IPS DF 6.9 (cell line): ENCODE results near the gene FNIP2.
"Not testable (repeated sequence)": the region's sequence is repeated elsewhere in the genome, so short reads cannot be mapped to it uniquely, and the experiment has no call there.

Experiments used
- DNase-seq: peaks from one replicate; pipeline ENCODE4 v3.0.0-alpha.2; 2013; ENCODE audit warnings: low read depth, low spot score
- H3K27ac ChIP-seq: one replicate; pipeline ENCODE4 v1.5.1; 2013; ENCODE audit warnings: low read length, control low read depth
- H3K27me3 ChIP-seq: 2 replicates; pipeline ENCODE4 v1.6.1; 2013; ENCODE audit warnings: mild to moderate bottlenecking, low read length; ENCODE audit not compliant: control insufficient read depth, insufficient read depth
- H3K36me3 ChIP-seq: 2 replicates; pipeline ENCODE4 v1.6.1; 2013; ENCODE audit warnings: low read length; ENCODE audit not compliant: control insufficient read depth, insufficient read depth
- H3K4me1 ChIP-seq: 2 replicates; pipeline ENCODE4 v1.6.1; 2013; ENCODE audit warnings: low read length; ENCODE audit not compliant: control insufficient read depth, insufficient read depth
- H3K4me3 ChIP-seq: 2 replicates; pipeline ENCODE4 v1.5.1; 2013; ENCODE audit warnings: mild to moderate bottlenecking, low read length
- H3K9me3 ChIP-seq: 2 replicates; pipeline ENCODE4 v1.6.1; 2013; ENCODE audit warnings: low read length, inconsistent platforms; ENCODE audit not compliant: control insufficient read depth, insufficient read depth
- WGBS: extraction: QIAGEN DNeasy Blood & Tissue Kit; methylation state at CpG from one replicate; pipeline ENCODE4 v1.1.7; 2013; ENCODE audit warnings: mixed read lengths, missing lambda C conversion rate; ENCODE audit not compliant: insufficient read length, insufficient coverage; 5-methylcytosine and 5-hydroxymethylcytosine counted together

Gene FNIP2

GRCh38 chr4:158949099-158949498 lies 180.3 kb downstream of the FNIP2 start:
- Histone ChIP-seq H3K4me1 (no peaks in the 10 kb centered on the region), H3K9me3 (no peaks in the 10 kb centered on the region), H3K36me3 (no peaks in the 10 kb centered on the region), H3K4me3 (no peak overlapping the region), H3K27ac (no peak overlapping the region), H3K27me3 (no peaks in the 10 kb centered on the region; the same call in 1 of the 2 replicates)
- no peak for DNase-seq

GRCh38 chr4:158952221-158952774 lies 183.5 kb downstream of the FNIP2 start:
- H3K4me3 ChIP-seq, H3K27ac ChIP-seq, H3K27me3 ChIP-seq, H3K4me1 ChIP-seq, H3K9me3 ChIP-seq, DNase-seq, H3K36me3 ChIP-seq: not testable (repeated sequence)
- WGBS, result no CpG with 5 or more reads among the region's 2 CpGs

GRCh38 chr4:158956345-158956744 lies 187.5 kb downstream of the FNIP2 start:
- H3K27ac ChIP-seq, H3K27me3 ChIP-seq, DNase-seq, H3K4me1 ChIP-seq, H3K4me3 ChIP-seq, H3K9me3 ChIP-seq, H3K36me3 ChIP-seq: not testable (repeated sequence)
- no CpG with 5 or more reads among the region's 9 CpGs for WGBS

- no CpG with 5 or more reads among the region's 3 CpGs for WGBS
- DNase-seq, H3K9me3 ChIP-seq, H3K4me3 ChIP-seq, H3K27ac ChIP-seq, H3K4me1 ChIP-seq, H3K27me3 ChIP-seq, H3K36me3 ChIP-seq: not testable (repeated sequence)
Measured at GRCh38 chr4:158956918-158957317, 188.1 kb downstream of the FNIP2 start.
